NCI-H345 (cell line): ENCODE results near the gene GALNT4.

Experiments
- DNase-seq: peaks from one replicate; lab custom pipeline; 2025; lab: John Stamatoyannopoulos, UW

The GALNT4 gene

GRCh38 chr12:89529738-89530137 lies 5.1 kb upstream of the GALNT4 start:
- peak; percentile 44 for DNase-seq

GRCh38 chr12:89528434-89528833 lies 3.8 kb upstream of the GALNT4 start:
- no peak for DNase-seq

DNA sequence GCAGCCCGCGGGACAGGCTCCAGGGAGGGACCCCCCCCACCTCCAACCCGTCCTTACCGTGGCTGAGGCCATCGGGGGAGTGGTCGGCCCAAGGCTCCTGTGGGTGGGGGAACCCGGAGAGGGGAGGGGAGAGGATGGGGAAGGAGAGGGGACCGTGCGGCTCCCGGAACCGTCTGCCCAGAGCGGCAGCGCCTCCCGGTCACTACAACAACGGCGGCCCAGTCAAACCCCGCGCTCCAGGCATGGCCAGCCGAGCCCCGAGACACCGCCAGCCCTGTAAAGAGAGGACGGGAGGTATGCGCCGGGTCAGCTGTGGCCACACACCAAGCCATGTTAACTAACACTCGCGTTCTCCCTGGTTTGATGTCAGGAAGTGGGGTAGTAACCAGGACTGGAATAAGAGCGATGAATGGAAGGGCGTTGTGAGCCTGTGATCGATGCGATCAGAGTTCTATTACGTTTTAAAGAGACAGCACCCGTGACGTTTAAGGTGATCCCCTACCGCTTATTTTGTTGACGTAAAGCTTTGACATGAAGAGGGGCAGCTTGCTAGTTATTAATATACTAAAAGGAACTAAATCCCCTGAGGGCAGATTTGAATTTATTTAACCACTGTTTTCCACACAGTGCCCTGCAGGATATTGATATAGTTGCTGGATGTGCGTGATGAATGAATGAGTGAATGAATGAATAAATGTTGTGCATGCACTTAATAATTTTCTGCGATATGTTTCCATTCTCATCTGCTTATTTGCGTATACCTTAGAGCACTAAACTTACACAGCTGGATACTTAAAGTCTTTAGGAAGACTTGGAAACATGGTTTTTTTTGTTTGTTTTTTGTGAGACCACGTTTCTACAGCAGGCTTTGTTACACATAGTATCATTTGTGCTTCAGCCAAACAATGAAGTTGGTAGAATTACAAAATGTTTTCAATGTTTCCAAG lies 1.5 kb upstream of the GALNT4 start, which contains the start of gene POC1B:
POC1B (minus strand) TSS at position 224 of the 947 bp plus-strand sequence; CDS start at position 72, 152 bp downstream.
- DNase-seq, result peak; percentile 80

- DNase-seq, result peak; percentile 47
These were observed 768 bp upstream of the GALNT4 start for GRCh38 chr12:89525305-89525823.

- DNase-seq, result no peak
These were observed 604 bp downstream of the GALNT4 start for GRCh38 chr12:89523843-89524540.

- DNase-seq, result no peak
These were observed 1.2 kb downstream of the GALNT4 start for GRCh38 chr12:89523393-89523792.

GRCh38 chr12:89521364-89522223 lies 3.0 kb downstream of the GALNT4 start:
- no peak for DNase-seq

DNA sequence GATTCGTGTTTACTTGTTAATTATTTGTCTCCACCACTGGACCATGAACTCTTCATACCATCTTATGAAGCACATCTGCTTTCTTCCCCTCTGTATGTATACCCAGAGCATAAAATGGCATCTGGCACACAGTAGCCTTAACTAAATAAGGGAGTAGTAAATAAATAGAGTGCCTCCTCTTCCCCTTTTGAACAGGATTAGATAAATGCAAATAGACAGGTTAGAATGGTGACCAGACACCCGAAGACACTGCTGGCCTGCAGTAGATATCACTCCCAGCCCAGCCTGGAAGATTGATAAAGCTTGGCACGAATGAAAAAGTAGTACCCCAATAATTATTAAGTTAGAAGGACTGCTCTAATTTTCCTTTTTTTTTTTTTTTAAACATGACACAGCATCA lies 6.9 kb downstream of the GALNT4 start:
- DNase-seq, result no peak

DNA sequence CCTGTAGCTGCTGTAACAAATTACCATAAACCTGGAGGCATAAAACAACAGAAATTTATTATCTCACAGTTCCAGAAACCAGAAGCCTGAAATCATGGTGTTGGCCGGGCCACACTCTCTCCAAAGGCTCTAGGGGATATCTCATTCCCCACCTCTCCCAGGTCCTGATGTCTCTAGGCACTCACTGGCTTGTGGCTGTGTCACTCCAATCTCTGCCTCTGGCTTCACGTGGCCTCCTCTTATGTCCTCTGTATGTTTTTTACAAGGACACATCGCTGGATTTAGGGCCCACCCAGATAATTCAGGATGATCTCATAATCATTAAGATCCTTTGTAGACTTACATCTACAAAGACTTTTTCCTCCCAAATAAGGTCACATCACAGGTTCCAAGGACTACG lies 8.0 kb downstream of the GALNT4 start:
- no peak for DNase-seq

DNA sequence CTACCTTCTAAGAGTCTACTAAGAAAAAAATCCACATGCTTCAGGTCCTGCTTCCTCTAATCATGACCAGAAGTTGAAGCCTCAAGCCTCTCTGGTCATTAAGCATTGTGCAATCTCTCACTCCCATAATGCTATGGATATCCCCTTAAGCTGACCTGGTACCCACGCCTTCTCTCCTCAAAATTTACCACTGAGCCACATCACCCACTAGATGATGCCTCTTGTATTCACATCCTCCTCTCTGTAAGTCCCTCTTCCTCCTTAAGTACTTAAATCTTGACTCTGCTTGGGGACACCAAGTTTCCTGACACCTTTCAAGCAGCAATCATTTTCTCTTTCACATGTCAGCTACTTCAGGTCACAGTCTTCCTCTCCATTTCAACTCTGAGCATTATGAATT lies 9.8 kb downstream of the GALNT4 start:
- no peak for DNase-seq

DNA sequence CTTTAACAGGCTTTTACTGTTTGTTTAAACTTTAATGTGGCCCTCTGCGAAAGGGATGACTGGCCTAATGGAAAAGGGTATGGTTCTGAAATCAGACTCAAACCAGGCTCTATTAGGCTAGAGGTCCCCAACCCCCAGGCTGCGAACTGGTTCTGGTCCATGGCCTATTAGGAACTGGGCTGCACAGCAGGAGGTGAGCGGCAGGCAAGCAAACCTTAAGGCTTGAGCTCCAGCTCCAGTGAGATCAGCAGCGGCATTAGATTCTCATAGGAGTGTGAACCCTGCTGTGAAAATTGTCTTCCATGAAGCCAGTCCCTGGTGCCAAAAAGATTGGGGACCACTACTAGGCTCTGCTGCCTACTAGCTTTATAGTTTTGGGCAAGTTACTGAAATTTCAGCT lies 11.1 kb downstream of the GALNT4 start:
- DNase-seq, result no peak

DNA sequence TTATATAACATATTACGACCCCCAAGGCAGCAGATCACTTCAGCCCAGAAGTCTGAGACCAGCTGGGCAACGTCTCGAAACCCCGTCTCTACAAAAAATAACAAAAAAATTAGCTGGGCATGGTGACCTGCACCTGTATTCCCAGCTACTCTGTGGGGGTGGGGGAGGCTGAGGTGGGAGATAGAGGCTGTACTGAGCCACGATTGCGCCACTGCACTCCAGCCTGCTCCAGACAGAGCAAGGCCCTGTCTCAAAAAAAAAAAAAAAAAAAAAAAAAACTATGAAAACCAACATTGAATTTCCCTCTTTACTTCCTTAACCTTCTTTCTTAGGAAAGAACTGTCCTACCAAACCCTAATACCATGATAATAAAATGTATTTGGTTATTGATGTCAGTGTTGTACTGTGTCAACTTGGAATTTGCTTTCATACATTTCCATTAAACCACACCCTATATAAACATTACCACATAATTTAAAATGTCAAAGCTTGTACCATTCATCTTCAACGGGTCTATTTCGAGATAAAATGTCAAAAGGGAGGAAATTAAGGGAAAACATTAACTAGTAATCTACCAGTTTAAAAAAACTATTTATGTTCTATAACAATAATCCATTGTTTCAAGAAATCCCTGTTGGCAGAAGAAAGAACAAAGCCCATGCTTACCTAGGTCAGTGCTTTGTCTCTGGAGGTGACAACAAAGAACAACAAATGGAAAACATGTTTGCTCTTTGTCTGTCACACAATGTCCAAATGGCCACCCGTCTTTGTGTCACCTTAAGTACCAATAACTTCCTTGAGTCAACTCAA lies 17.4 kb downstream of the GALNT4 start:
- DNase-seq, result no peak

- no peak for DNase-seq
These were observed 18.5 kb downstream of the GALNT4 start for GRCh38 chr12:89506050-89506449.

GRCh38 chr12:89504560-89505346 lies 19.8 kb downstream of the GALNT4 start:
- DNase-seq, result no peak

- DNase-seq, result no peak
These were observed 22.8 kb downstream of the GALNT4 start for GRCh38 chr12:89501793-89502192.

DNA sequence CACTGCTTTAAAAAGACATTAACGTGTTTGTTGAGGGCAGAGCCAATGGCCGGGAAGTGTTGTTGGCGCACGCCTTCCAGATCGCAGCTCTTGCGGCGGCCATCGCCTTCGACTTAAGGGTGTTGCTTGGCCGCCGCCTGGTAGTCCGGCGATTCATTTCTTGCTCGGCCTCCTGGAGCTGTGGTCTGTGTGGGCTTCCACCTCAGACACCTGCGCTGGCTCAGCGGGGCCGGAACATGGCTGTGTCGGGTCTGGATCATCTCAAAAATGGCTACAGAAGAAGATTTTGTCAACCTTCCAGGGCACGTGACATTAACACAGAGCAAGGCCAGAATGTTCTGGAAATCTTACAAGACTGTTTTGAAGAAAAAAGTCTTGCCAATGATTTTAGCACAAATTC lies 24.7 kb downstream of the GALNT4 start:
- no peak for DNase-seq

GRCh38 chr12:89497467-89497866 lies 27.1 kb downstream of the GALNT4 start:
- DNase-seq, result no peak

- no peak for DNase-seq
These were observed 27.6 kb downstream of the GALNT4 start for GRCh38 chr12:89497005-89497404.

GRCh38 chr12:89494411-89495231 lies 30.0 kb downstream of the GALNT4 start:
- no peak for DNase-seq
